ENCODE data around the gene GTF2F2. TPM values are rescaled to one million over a fixed set of nuclear protein-coding genes. Genes with fewer than 3 reads are reported as not detected.

The GTF2F2 gene
- total RNA-seq, 2 experiments from 2014 or later = 15.3 to 15.5 TPM

DNA sequence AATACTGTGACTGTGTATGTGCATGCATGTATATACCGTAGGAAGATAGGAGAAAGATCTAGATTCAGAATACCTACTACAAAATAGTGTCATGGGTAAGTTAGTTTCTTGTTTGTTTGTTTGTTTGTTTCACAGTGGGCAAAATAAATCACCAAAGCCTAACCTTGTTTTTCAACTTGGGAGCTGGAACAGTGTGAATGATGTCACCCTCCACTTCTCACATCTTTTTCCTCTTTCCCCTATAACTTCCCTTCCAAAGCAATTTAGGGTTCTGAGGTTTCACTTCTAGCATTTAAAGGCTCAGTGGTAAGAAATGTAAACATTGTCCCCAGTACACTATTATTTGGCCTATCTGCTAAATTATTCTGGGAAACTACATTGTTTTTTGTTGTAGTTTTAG lies 75.1 kb downstream of the GTF2F2 start:
- Mint-ChIP-seq H3K4me1 (peaks cover 12% of the 10 kb centered on the region), H3K36me3 (ENCODE audit: low read depth) (peaks cover 4% of the 10 kb centered on the region), H3K27me3 (no peaks in the 10 kb centered on the region), H3K9me3 (no peaks in the 10 kb centered on the region), H3K4me3 (no peak overlapping the region), H3K27ac (no peak overlapping the region)
- no peak for DNase-seq
- CTCF ChIA-PET = no interaction called here
- POLR2A ChIA-PET = no interaction called here

GRCh38 chr13:45196096-45196495 lies 75.8 kb downstream of the GTF2F2 start:
- Mint-ChIP-seq H3K4me3 (no peak overlapping the region), H3K4me1 (peaks cover 12% of the 10 kb centered on the region), H3K27ac (no peak overlapping the region), H3K27me3 (no peaks in the 10 kb centered on the region), H3K9me3 (no peaks in the 10 kb centered on the region), H3K36me3 (ENCODE audit: low read depth) (peaks cover 4% of the 10 kb centered on the region)
- no peak for DNase-seq
- CTCF ChIA-PET = no interaction called here
- POLR2A ChIA-PET = no interaction called here

- H3K36me3 Mint-ChIP-seq (ENCODE audit: low read depth) = peaks cover 7% of the 10 kb centered on the region
- H3K4me3 Mint-ChIP-seq = no peak overlapping the region
- H3K4me1 Mint-ChIP-seq = peaks cover 12% of the 10 kb centered on the region
- no peaks in the 10 kb centered on the region for H3K27me3 Mint-ChIP-seq
- DNase-seq = no peak
- H3K9me3 Mint-ChIP-seq = no peaks in the 10 kb centered on the region
- CTCF ChIA-PET = no interaction called here
- POLR2A ChIA-PET = no interaction called here
- no peak overlapping the region for H3K27ac Mint-ChIP-seq
These were observed 76.3 kb downstream of the GTF2F2 start for GRCh38 chr13:45196622-45197021.

DNA sequence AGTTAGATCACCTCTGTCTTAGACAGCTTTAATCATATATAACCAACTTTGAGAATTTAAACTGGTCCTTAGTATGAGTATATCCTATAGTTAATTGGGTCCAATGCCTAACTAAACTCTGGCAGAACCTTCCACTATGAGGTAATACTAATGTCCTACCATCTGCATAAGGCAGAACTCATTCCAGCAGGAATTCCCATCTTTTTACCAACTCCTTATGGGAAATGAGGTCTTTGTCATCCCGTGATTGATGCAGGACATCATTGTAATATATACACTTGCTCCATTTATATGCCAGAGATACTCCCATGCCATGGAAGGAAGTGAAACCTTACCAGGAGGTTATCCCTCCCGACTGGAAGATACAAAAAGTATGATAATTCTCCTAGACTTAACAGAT lies 77.7 kb downstream of the GTF2F2 start:
- H3K9me3 Mint-ChIP-seq = no peaks in the 10 kb centered on the region
- POLR2A ChIA-PET = no interaction called here
- no peak overlapping the region for H3K4me3 Mint-ChIP-seq
- CTCF ChIA-PET = no interaction called here
- no peak overlapping the region for H3K27ac Mint-ChIP-seq
- DNase-seq = no peak
- H3K27me3 Mint-ChIP-seq = no peaks in the 10 kb centered on the region
- peaks cover 15% of the 10 kb centered on the region for H3K36me3 Mint-ChIP-seq (ENCODE audit: low read depth)
- H3K4me1 Mint-ChIP-seq = peaks cover 12% of the 10 kb centered on the region

- ChIA-PET CTCF (no interaction called here), POLR2A (no interaction called here)
These were observed 78.6 kb downstream of the GTF2F2 start for GRCh38 chr13:45198924-45199323.

GRCh38 chr13:45199711-45200110 lies 79.4 kb downstream of the GTF2F2 start:
- POLR2A ChIA-PET = no interaction called here
- H3K36me3 Mint-ChIP-seq (ENCODE audit: low read depth) = peaks cover 15% of the 10 kb centered on the region
- H3K4me1 Mint-ChIP-seq = peaks cover 9% of the 10 kb centered on the region
- no peaks in the 10 kb centered on the region for H3K9me3 Mint-ChIP-seq
- no peak overlapping the region for H3K27ac Mint-ChIP-seq
- no peaks in the 10 kb centered on the region for H3K27me3 Mint-ChIP-seq
- DNase-seq = no peak
- H3K4me3 Mint-ChIP-seq = no peak overlapping the region
- CTCF ChIA-PET = no interaction called here

More at GRCh38 chr13:45198924-45199323, 78.6 kb downstream of the GTF2F2 start:
- Mint-ChIP-seq H3K4me1 (peaks cover 12% of the 10 kb centered on the region), H3K27ac (no peak overlapping the region), H3K4me3 (no peak overlapping the region), H3K27me3 (no peaks in the 10 kb centered on the region), H3K36me3 (ENCODE audit: low read depth) (peaks cover 15% of the 10 kb centered on the region), H3K9me3 (no peaks in the 10 kb centered on the region)
- DNase-seq = no peak

DNA sequence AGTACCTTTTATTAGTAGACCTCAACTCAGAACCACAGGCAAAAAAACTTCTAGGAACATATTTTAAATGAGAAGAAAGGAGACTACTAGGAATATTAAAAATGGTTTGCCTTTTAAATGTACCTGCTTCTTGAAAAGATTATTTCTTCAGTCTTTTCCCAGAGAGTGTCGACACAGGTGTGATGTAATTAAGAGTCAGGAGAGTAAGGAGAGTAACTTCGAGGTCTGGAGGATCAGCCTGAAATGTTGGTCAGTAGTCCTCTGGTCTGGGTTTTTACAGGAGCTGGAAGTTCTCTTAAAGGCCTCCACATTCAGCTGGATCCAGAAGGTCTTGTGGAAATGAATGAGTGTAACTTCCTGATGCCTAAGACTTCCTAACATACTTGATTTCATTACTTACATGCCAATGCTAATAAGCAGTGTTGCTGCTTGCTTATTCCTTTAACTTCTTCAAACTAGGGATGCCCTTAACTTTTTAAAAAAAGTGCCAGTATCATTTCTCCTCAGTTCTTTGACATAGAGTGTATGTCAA lies 80.5 kb downstream of the GTF2F2 start, which contains the start of gene KCTD4:
Gene KCTD4, minus strand, starts transcription at position 345 of the 532 bp plus-strand sequence. CDS start 6,478 bp downstream, outside the sequence.
- H3K27me3 Mint-ChIP-seq = no peaks in the 10 kb centered on the region
- CTCF ChIA-PET = no interaction called here
- H3K4me3 Mint-ChIP-seq = no peak within 1 kb of the TSS
- POLR2A ChIA-PET = no interaction called here
- H3K4me1 Mint-ChIP-seq = peaks cover 5% of the 10 kb centered on the region
- DNase-seq = no peak
- no peaks in the 10 kb centered on the region for H3K9me3 Mint-ChIP-seq
- no peak within 1 kb of the TSS for H3K27ac Mint-ChIP-seq
- H3K36me3 Mint-ChIP-seq (ENCODE audit: low read depth) = peaks cover 15% of the 10 kb centered on the region

DNA sequence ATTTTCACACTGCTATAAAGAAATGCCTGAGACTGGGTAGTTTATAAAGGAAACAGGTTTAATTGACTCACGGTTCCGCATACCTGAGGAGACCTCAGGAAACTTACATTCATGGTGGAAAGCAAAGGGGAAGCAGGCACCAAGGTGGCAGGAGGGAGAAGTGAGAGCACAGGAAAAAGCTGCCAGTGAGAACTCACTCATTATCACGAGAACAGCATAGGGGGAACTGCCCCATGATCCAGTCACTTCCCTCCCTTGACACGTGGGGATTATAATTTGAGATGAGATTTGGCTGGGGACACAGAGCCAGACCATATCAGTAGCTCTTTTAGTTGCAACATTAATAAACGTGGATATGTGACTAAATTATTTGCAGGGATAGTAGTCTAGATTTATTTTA lies 84.8 kb downstream of the GTF2F2 start:
- H3K27ac Mint-ChIP-seq = no peak overlapping the region
- ChIA-PET POLR2A (no interaction called here), CTCF (interaction anchor here (1.3 kb wide), 1 partner anchor 26 kb away, joined by 5 read pairs; no protein-coding TSS in a partner anchor)
- no peak for DNase-seq
- H3K9me3 Mint-ChIP-seq = no peaks in the 10 kb centered on the region
- peaks cover 26% of the 10 kb centered on the region for H3K36me3 Mint-ChIP-seq (ENCODE audit: low read depth)
- peaks cover 4% of the 10 kb centered on the region for H3K4me1 Mint-ChIP-seq
- no peaks in the 10 kb centered on the region for H3K27me3 Mint-ChIP-seq
- no peak overlapping the region for H3K4me3 Mint-ChIP-seq

DNA sequence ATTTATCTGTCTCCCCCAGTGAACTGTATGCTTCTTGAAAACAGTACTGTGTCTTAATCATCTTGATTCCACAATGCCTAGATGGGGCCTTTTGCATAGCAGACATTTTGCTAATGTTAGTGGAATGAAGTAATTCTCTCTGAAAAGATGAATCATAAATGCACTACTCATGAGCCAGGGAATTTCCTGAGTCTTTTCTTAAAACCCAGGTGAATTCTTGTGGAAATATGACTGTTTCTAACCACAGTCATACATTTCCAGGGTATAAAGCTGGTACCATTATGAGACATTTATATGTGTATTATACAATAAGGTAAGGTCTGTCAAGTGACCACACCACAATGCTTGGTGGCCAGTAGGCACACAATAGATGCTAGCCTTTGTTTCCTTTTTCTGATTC lies 86.0 kb downstream of the GTF2F2 start:
- H3K27ac Mint-ChIP-seq = no peak overlapping the region
- H3K9me3 Mint-ChIP-seq = no peaks in the 10 kb centered on the region
- peaks cover 35% of the 10 kb centered on the region for H3K36me3 Mint-ChIP-seq (ENCODE audit: low read depth)
- H3K27me3 Mint-ChIP-seq = no peaks in the 10 kb centered on the region
- no peak overlapping the region for H3K4me3 Mint-ChIP-seq
- ChIA-PET CTCF (interaction anchor here (1.3 kb wide), 1 partner anchor 27 kb away, joined by 5 read pairs; no protein-coding TSS in a partner anchor), POLR2A (no interaction called here)
- peaks cover 4% of the 10 kb centered on the region for H3K4me1 Mint-ChIP-seq
- DNase-seq = no peak

DNA sequence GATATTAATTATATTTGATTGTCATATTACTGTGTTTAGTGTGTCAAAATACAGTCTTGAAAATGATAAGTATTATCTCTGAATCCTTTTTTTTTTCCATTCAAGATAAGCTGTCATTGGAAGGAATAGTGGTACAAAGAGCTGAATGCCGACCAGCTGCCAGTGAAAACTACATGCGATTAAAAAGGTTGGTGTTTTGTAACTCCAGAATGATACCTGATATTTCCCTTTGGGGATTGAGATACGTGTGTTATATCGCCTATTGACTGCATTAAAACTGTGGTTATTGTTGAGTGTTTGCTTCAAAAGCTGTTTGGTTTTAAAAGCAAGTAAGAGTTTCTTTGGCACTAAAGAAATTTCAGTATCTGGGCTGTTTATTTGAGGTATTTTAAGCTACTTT lies 87.0 kb downstream of the GTF2F2 start:
- H3K36me3 Mint-ChIP-seq (ENCODE audit: low read depth) = peaks cover 26% of the 10 kb centered on the region
- H3K9me3 Mint-ChIP-seq = no peaks in the 10 kb centered on the region
- ChIA-PET CTCF (no interaction called here), POLR2A (no interaction called here)
- no peak for DNase-seq
- no peak overlapping the region for H3K4me3 Mint-ChIP-seq
- no peak overlapping the region for H3K27ac Mint-ChIP-seq
- peaks cover 4% of the 10 kb centered on the region for H3K4me1 Mint-ChIP-seq
- H3K27me3 Mint-ChIP-seq = no peaks in the 10 kb centered on the region

GRCh38 chr13:45208132-45208531 lies 87.8 kb downstream of the GTF2F2 start:
- Mint-ChIP-seq H3K4me3 (no peak overlapping the region), H3K9me3 (no peaks in the 10 kb centered on the region), H3K4me1 (peaks cover 4% of the 10 kb centered on the region), H3K27me3 (no peaks in the 10 kb centered on the region), H3K27ac (no peak overlapping the region), H3K36me3 (ENCODE audit: low read depth) (peaks cover 25% of the 10 kb centered on the region)
- no peak for DNase-seq
- ChIA-PET POLR2A (no interaction called here), CTCF (no interaction called here)

DNA sequence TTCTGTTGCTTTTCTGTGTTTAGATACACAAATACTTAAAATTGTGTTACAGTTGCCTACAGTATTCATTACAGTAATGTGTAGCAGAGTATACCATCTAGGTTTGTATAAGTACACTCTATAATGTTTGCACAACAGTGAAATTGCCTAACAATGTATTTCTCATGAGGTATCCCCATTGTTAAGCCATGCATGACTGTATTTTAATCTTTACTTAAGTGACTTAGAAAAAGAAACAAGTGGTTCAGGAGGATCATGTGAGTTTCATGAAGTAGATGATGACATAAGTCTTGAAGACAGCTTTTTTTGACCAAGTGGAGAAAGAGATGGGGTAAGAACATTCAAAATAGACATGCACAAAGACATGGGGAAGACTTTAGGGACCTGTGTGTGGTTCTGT lies 88.9 kb downstream of the GTF2F2 start:
- DNase-seq = no peak
- ChIA-PET CTCF (no interaction called here), POLR2A (no interaction called here)
- no peaks in the 10 kb centered on the region for H3K9me3 Mint-ChIP-seq
- no peak overlapping the region for H3K27ac Mint-ChIP-seq
- no peaks in the 10 kb centered on the region for H3K27me3 Mint-ChIP-seq
- H3K4me1 Mint-ChIP-seq = peaks cover 4% of the 10 kb centered on the region
- no peak overlapping the region for H3K4me3 Mint-ChIP-seq
- H3K36me3 Mint-ChIP-seq (ENCODE audit: low read depth) = peaks cover 25% of the 10 kb centered on the region

GRCh38 chr13:45215392-45216077 lies 95.2 kb downstream of the GTF2F2 start:
- Mint-ChIP-seq H3K4me1 (no peaks in the 10 kb centered on the region), H3K27ac (no peak overlapping the region), H3K27me3 (no peaks in the 10 kb centered on the region), H3K9me3 (no peaks in the 10 kb centered on the region), H3K4me3 (no peak overlapping the region), H3K36me3 (ENCODE audit: low read depth) (peaks cover 11% of the 10 kb centered on the region)
- no peak for DNase-seq
- ChIA-PET CTCF (no interaction called here), POLR2A (no interaction called here)

DNA sequence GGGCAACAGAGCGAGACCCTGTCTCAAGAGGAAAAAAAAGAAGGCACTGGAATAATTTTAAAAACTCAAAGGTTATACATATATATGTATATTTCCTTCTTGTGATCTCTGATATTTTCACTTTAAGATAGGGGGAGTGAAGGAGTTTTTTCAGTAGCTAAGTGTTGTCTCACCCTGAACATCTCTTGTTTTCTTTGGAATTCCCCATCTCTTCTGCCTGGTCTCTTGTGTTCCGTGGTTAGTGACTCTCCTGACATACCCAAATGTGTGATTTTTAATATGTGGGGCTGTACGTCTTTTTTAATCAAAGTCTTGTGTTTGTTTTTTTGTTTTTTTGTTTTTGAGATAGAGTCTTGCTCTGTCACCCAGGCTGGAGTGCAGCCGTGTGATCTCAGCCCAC lies 95.9 kb downstream of the GTF2F2 start:
- H3K36me3 Mint-ChIP-seq (ENCODE audit: low read depth) = peaks cover 6% of the 10 kb centered on the region
- no peak overlapping the region for H3K4me3 Mint-ChIP-seq
- H3K4me1 Mint-ChIP-seq = no peaks in the 10 kb centered on the region

More for the DNA sequence above, 95.9 kb downstream of the GTF2F2 start:
- no peak overlapping the region for H3K27ac Mint-ChIP-seq
- no peaks in the 10 kb centered on the region for H3K9me3 Mint-ChIP-seq
- ChIA-PET POLR2A (no interaction called here), CTCF (no interaction called here)
- no peak for DNase-seq
- no peaks in the 10 kb centered on the region for H3K27me3 Mint-ChIP-seq

Data from activated CD4-positive, alpha-beta memory T cell treated with anti-CD3 and anti-CD28 coated beads, Interleukin-2, amount 10 ng/mL, durations not matched to agents 7 days and 5 days (primary cell).